Measurements from ENCODE around the gene LEMD3.

Gene LEMD3

GRCh38 chr12:65169320-65170208 is at the start of gene LEMD3:
Gene LEMD3 (plus strand): TSS chr12:65169583. CDS start chr12:65169597, 14 bp downstream.
- DNase-seq, result peak; percentile 95

- no peak for DNase-seq
Observed at GRCh38 chr12:65121049-65121955, 48.1 kb upstream of the LEMD3 start, which contains the start of gene WIF1. Gene WIF1 (minus strand): TSS chr12:65121305. CDS start chr12:65121191, 114 bp downstream.

GRCh38 chr12:65121956-65122469 is 47.4 kb upstream of the LEMD3 start:
- DNase-seq, result no peak

- DNase-seq, result no peak
Observed at GRCh38 chr12:65122703-65123102, 46.7 kb upstream of the LEMD3 start.

- peak; percentile 31 for DNase-seq
Observed at GRCh38 chr12:65123435-65124063, 45.8 kb upstream of the LEMD3 start.

- DNase-seq, result no peak
Observed at GRCh38 chr12:65125247-65125646, 44.1 kb upstream of the LEMD3 start.

- no peak for DNase-seq
Observed at GRCh38 chr12:65125975-65126374, 43.4 kb upstream of the LEMD3 start.

GRCh38 chr12:65126482-65126881 is 42.9 kb upstream of the LEMD3 start:
- DNase-seq, result peak; percentile 4

- no peak for DNase-seq
Observed at GRCh38 chr12:65133879-65134278, 35.5 kb upstream of the LEMD3 start.

- no peak for DNase-seq
Observed at GRCh38 chr12:65139389-65139788, 30.0 kb upstream of the LEMD3 start.

GRCh38 chr12:65140738-65141137 is 28.6 kb upstream of the LEMD3 start:
- DNase-seq, result no peak

- DNase-seq, result no peak
Observed at GRCh38 chr12:65147312-65147905, 22.0 kb upstream of the LEMD3 start.

- DNase-seq, result no peak
Observed at GRCh38 chr12:65152012-65152411, 17.4 kb upstream of the LEMD3 start.

GRCh38 chr12:65152596-65152995 is 16.8 kb upstream of the LEMD3 start:
- DNase-seq, result no peak

GRCh38 chr12:65155784-65156183 is 13.6 kb upstream of the LEMD3 start:
- DNase-seq, result no peak

GRCh38 chr12:65156366-65156841 is 13.0 kb upstream of the LEMD3 start:
- DNase-seq, result peak; percentile 20

GRCh38 chr12:65157091-65157490 is 12.3 kb upstream of the LEMD3 start:
- no peak for DNase-seq

- no peak for DNase-seq
Observed at GRCh38 chr12:65162609-65163008, 6.8 kb upstream of the LEMD3 start.

- no peak for DNase-seq
Observed at GRCh38 chr12:65164244-65164643, 5.1 kb upstream of the LEMD3 start.

- no peak for DNase-seq
Observed at GRCh38 chr12:65164774-65165173, 4.6 kb upstream of the LEMD3 start.

- peak; percentile 30 for DNase-seq
Observed at GRCh38 chr12:65168681-65169319, 583 bp upstream of the LEMD3 start.

All from CD4-positive, alpha-beta T cell treated with Interleukin-12 subunit alpha and Interleukin-12 subunit beta, for 1 hour (primary cell).